KG1 (cell line): ENCODE measurements around the gene OOSP4B.
"Not testable (repeated sequence)": the region's sequence is repeated elsewhere in the genome, so short reads cannot be mapped to it uniquely, and the experiment has no call there.

Experiments used
- DNase-seq: peaks from one replicate; lab custom pipeline; 2025; lab: John Stamatoyannopoulos, UW

OOSP4B gene

GRCh38 chr11:60016881-60017280 is at the start of gene OOSP4B:
OOSP4B (plus strand) TSS chr11:60017181.
- DNase-seq = no peak

GRCh38 chr11:59967677-59968394 is 49.1 kb upstream of the OOSP4B start:
- DNase-seq = no peak

- DNase-seq = no peak
Measured at GRCh38 chr11:59968395-59968783, 48.6 kb upstream of the OOSP4B start.

- DNase-seq = no peak
Measured at GRCh38 chr11:59973097-59973496, 43.9 kb upstream of the OOSP4B start.

GRCh38 chr11:59981106-59981770 is 35.7 kb upstream of the OOSP4B start:
- DNase-seq = no peak

- DNase-seq = not testable (repeated sequence)
Measured at GRCh38 chr11:59982037-59982436, 34.9 kb upstream of the OOSP4B start.

- no peak for DNase-seq
Measured at GRCh38 chr11:59983212-59983611, 33.8 kb upstream of the OOSP4B start.

GRCh38 chr11:59984368-59984767 is 32.6 kb upstream of the OOSP4B start:
- no peak for DNase-seq

GRCh38 chr11:59990421-59990820 is 26.6 kb upstream of the OOSP4B start:
- DNase-seq = no peak

GRCh38 chr11:59992425-59992824 is 24.6 kb upstream of the OOSP4B start:
- DNase-seq = peak; percentile 59

- DNase-seq = no peak
Measured at GRCh38 chr11:59997800-59998199, 19.2 kb upstream of the OOSP4B start.

- no peak for DNase-seq
Measured at GRCh38 chr11:59999691-60000090, 17.3 kb upstream of the OOSP4B start.

GRCh38 chr11:60003729-60004128 is 13.3 kb upstream of the OOSP4B start:
- no peak for DNase-seq

GRCh38 chr11:60005360-60005759 is 11.6 kb upstream of the OOSP4B start:
- no peak for DNase-seq

- DNase-seq = no peak
Measured at GRCh38 chr11:60018058-60018457, 1.1 kb downstream of the OOSP4B start.

GRCh38 chr11:60020376-60020775 is 3.4 kb downstream of the OOSP4B start:
- DNase-seq = not testable (repeated sequence)

GRCh38 chr11:60029015-60029632 is 12.1 kb downstream of the OOSP4B start:
- no peak for DNase-seq

- DNase-seq = no peak
Measured at GRCh38 chr11:60040109-60040508, 23.1 kb downstream of the OOSP4B start, which contains the start of gene OOSP2. OOSP2 (plus strand) TSS chr11:60040409; CDS start chr11:60040460, 51 bp downstream.

- DNase-seq = not testable (repeated sequence)
Measured at GRCh38 chr11:60050422-60050821, 33.4 kb downstream of the OOSP4B start.

- DNase-seq = not testable (repeated sequence)
Measured at GRCh38 chr11:60050839-60051238, 33.9 kb downstream of the OOSP4B start.

- no peak for DNase-seq
Measured at GRCh38 chr11:60056349-60056969, 39.5 kb downstream of the OOSP4B start, which contains the start of gene MS4A3. MS4A3 (plus strand) TSS chr11:60056665; CDS start chr11:60061161, 4,496 bp downstream.

GRCh38 chr11:60059052-60059451 is 42.1 kb downstream of the OOSP4B start:
- DNase-seq = no peak
